Measurements from ENCODE around the gene AFF2.

AFF2 gene

GRCh38 chrX:148836741-148837140 lies 336.3 kb downstream of the AFF2 start:
- no peak overlapping the region for H3K27ac ChIP-seq
- no peaks in the 10 kb centered on the region for H3K9me3 ChIP-seq (ENCODE audit: control insufficient read depth, low read length)
- H3K79me2 ChIP-seq: no peaks in the 10 kb centered on the region
- H3K4me3 ChIP-seq (ENCODE audit: low read depth, low read length): no peak overlapping the region
- no peaks in the 10 kb centered on the region for H3K4me1 ChIP-seq
- no peak overlapping the region for H3K4me2 ChIP-seq (ENCODE audit: low read length)
- H3K27me3 ChIP-seq (ENCODE audit: control insufficient read depth, insufficient read depth, low read length): no peaks in the 10 kb centered on the region
- H2AFZ ChIP-seq: no peak overlapping the region
- H3K9ac ChIP-seq: no peak overlapping the region
- no peaks in the 10 kb centered on the region for H3K36me3 ChIP-seq (ENCODE audit: control insufficient read depth, insufficient read depth, low read length)
- no peak for TF ChIP-seq CTCF (IDR thresholded peaks at IDR 0.05)

GRCh38 chrX:148850631-148851030 lies 350.2 kb downstream of the AFF2 start:
- Histone ChIP-seq H3K4me2 (ENCODE audit: low read length) (no peak overlapping the region), H3K9me3 (ENCODE audit: control insufficient read depth, low read length) (no peaks in the 10 kb centered on the region), H3K4me1 (no peaks in the 10 kb centered on the region), H3K79me2 (no peaks in the 10 kb centered on the region), H3K27me3 (ENCODE audit: control insufficient read depth, insufficient read depth, low read length) (no peaks in the 10 kb centered on the region), H3K9ac (no peak overlapping the region), H3K36me3 (ENCODE audit: control insufficient read depth, insufficient read depth, low read length) (no peaks in the 10 kb centered on the region), H3K4me3 (ENCODE audit: low read depth, low read length) (no peak overlapping the region), H3K27ac (no peak overlapping the region), H2AFZ (no peak overlapping the region)
- no peak for TF ChIP-seq CTCF (IDR thresholded peaks at IDR 0.05)

GRCh38 chrX:148854306-148854705 lies 353.9 kb downstream of the AFF2 start:
- no peak overlapping the region for H2AFZ ChIP-seq
- H3K9ac ChIP-seq: no peak overlapping the region
- H3K4me3 ChIP-seq (ENCODE audit: low read depth, low read length): no peak overlapping the region
- H3K79me2 ChIP-seq: no peaks in the 10 kb centered on the region
- no peaks in the 10 kb centered on the region for H3K4me1 ChIP-seq
- no peaks in the 10 kb centered on the region for H3K36me3 ChIP-seq (ENCODE audit: control insufficient read depth, insufficient read depth, low read length)
- no peak overlapping the region for H3K27ac ChIP-seq
- no peaks in the 10 kb centered on the region for H3K9me3 ChIP-seq (ENCODE audit: control insufficient read depth, low read length)
- no peaks in the 10 kb centered on the region for H3K27me3 ChIP-seq (ENCODE audit: control insufficient read depth, insufficient read depth, low read length)
- TF ChIP-seq CTCF (IDR thresholded peaks at IDR 0.05): no peak
- no peak overlapping the region for H3K4me2 ChIP-seq (ENCODE audit: low read length)

GRCh38 chrX:148856505-148856904 lies 356.1 kb downstream of the AFF2 start:
- H3K36me3 ChIP-seq (ENCODE audit: control insufficient read depth, insufficient read depth, low read length): no peaks in the 10 kb centered on the region
- no peak overlapping the region for H3K4me2 ChIP-seq (ENCODE audit: low read length)
- H3K4me3 ChIP-seq (ENCODE audit: low read depth, low read length): no peak overlapping the region
- no peaks in the 10 kb centered on the region for H3K9me3 ChIP-seq (ENCODE audit: control insufficient read depth, low read length)
- no peaks in the 10 kb centered on the region for H3K27me3 ChIP-seq (ENCODE audit: control insufficient read depth, insufficient read depth, low read length)
- no peak overlapping the region for H2AFZ ChIP-seq
- TF ChIP-seq CTCF (IDR thresholded peaks at IDR 0.05): no peak
- no peak overlapping the region for H3K27ac ChIP-seq
- no peaks in the 10 kb centered on the region for H3K79me2 ChIP-seq
- no peak overlapping the region for H3K9ac ChIP-seq
- H3K4me1 ChIP-seq: no peaks in the 10 kb centered on the region

GRCh38 chrX:148865277-148866210 lies 365.1 kb downstream of the AFF2 start:
- Histone ChIP-seq H3K27ac (no peak overlapping the region), H3K4me3 (ENCODE audit: low read depth, low read length) (no peak overlapping the region), H3K9me3 (ENCODE audit: control insufficient read depth, low read length) (no peaks in the 10 kb centered on the region), H2AFZ (no peak overlapping the region), H3K9ac (no peak overlapping the region), H3K79me2 (no peaks in the 10 kb centered on the region), H3K27me3 (ENCODE audit: control insufficient read depth, insufficient read depth, low read length) (no peaks in the 10 kb centered on the region), H3K4me1 (no peaks in the 10 kb centered on the region), H3K4me2 (ENCODE audit: low read length) (no peak overlapping the region), H3K36me3 (ENCODE audit: control insufficient read depth, insufficient read depth, low read length) (no peaks in the 10 kb centered on the region)
- no peak for TF ChIP-seq CTCF (IDR thresholded peaks at IDR 0.05)
